ENCODE data around the gene NUDT13.

NUDT13 gene

GRCh38 chr10:73110345-73110849, at the start of gene NUDT13:
Gene NUDT13, plus strand, starts transcription at chr10:73110455. Its CDS starts 3,911 bp downstream, at chr10:73114366.
- peak; percentile 50 for DNase-seq

- peak; percentile 1 for DNase-seq
Measured at GRCh38 chr10:73060738-73061635, 49.3 kb upstream of the NUDT13 start.

GRCh38 chr10:73061743-73062142, 48.5 kb upstream of the NUDT13 start:
- no peak for DNase-seq

- no peak for DNase-seq
Measured at GRCh38 chr10:73065441-73065840, 44.8 kb upstream of the NUDT13 start.

- no peak for DNase-seq
Measured at GRCh38 chr10:73073627-73074026, 36.6 kb upstream of the NUDT13 start.

GRCh38 chr10:73075829-73076228, 34.4 kb upstream of the NUDT13 start:
- DNase-seq: no peak

GRCh38 chr10:73076360-73077183, 33.7 kb upstream of the NUDT13 start:
- no peak for DNase-seq

- DNase-seq: no peak
Measured at GRCh38 chr10:73079779-73080541, 30.3 kb upstream of the NUDT13 start.

- DNase-seq: no peak
Measured at GRCh38 chr10:73083221-73083620, 27.0 kb upstream of the NUDT13 start.

GRCh38 chr10:73084209-73084608, 26.0 kb upstream of the NUDT13 start:
- DNase-seq: no peak

GRCh38 chr10:73086816-73087215, 23.4 kb upstream of the NUDT13 start:
- DNase-seq: no peak

GRCh38 chr10:73088304-73088703, 22.0 kb upstream of the NUDT13 start:
- DNase-seq: no peak

GRCh38 chr10:73092830-73093229, 17.4 kb upstream of the NUDT13 start:
- no peak for DNase-seq

- peak; percentile 14 for DNase-seq
Measured at GRCh38 chr10:73093922-73094850, 16.1 kb upstream of the NUDT13 start.

GRCh38 chr10:73094986-73095480, 15.2 kb upstream of the NUDT13 start:
- DNase-seq: no peak

GRCh38 chr10:73095481-73096021, 14.7 kb upstream of the NUDT13 start:
- peak; percentile 51 for DNase-seq

- DNase-seq: peak; percentile 29
Measured at GRCh38 chr10:73096041-73096448, 14.2 kb upstream of the NUDT13 start.

- peak; percentile 90 for DNase-seq
Measured at GRCh38 chr10:73096449-73097304, 13.6 kb upstream of the NUDT13 start, which contains the start of gene P4HA1. Gene P4HA1, minus strand, starts transcription at chr10:73096866. Its CDS starts 21,983 bp downstream, at chr10:73074883.

- peak; percentile 18 for DNase-seq
Measured at GRCh38 chr10:73097305-73097670, 13.0 kb upstream of the NUDT13 start.

GRCh38 chr10:73099141-73099540, 11.1 kb upstream of the NUDT13 start:
- no peak for DNase-seq

All from NCI-H2227 treated with DMSO at 0.1 percent for 48 hours (cell line).